Stimulated activated naive CD8-positive, alpha-beta T cell treated with anti-CD3 and anti-CD28 coated beads, Interleukin-15, amount 100 ng/mL, for 72 hours (primary cell): ENCODE results near the gene NR2C1.
"Not testable (repeated sequence)": the region's sequence is repeated elsewhere in the genome, so short reads cannot be mapped to it uniquely, and the experiment has no call there.

ENCODE experiments used
- ATAC-seq: fragments of 150-1000 bp; cut with Tn5 transposase; 2 replicates; pipeline ENCODE4 v1.10.0; 2021; ENCODE audit warnings: mild to moderate bottlenecking, moderate library complexity
- DNase-seq, 2 donors: peaks; one replicate each; pipeline ENCODE4 v3.0.0; 2021 to 2022
- H3K27ac Mint-ChIP-seq, 2 donors: one replicate each; pipeline ENCODE4 v1.8.0; 2022; ENCODE audit warnings: mild to moderate bottlenecking in 2 of 2, mixed read lengths in 2 of 2, moderate library complexity in 2 of 2
- H3K27me3 Mint-ChIP-seq: one replicate; pipeline ENCODE4 v1.8.0; 2022; ENCODE audit warnings: mixed read lengths
- H3K4me1 Mint-ChIP-seq: one replicate; pipeline ENCODE4 v1.8.0; 2022; ENCODE audit warnings: mild to moderate bottlenecking, mixed read lengths
- H3K4me3 Mint-ChIP-seq, 2 donors: one replicate each; pipeline ENCODE4 v1.8.0; 2022; ENCODE audit warnings: mild to moderate bottlenecking in 2 of 2, mixed read lengths in 2 of 2, moderate library complexity in 1 of 2
- H3K9me3 Mint-ChIP-seq, 2 donors: one replicate each; pipeline ENCODE4 v1.8.0; 2022; ENCODE audit warnings: mixed read lengths in 2 of 2

The NR2C1 gene

DNA sequence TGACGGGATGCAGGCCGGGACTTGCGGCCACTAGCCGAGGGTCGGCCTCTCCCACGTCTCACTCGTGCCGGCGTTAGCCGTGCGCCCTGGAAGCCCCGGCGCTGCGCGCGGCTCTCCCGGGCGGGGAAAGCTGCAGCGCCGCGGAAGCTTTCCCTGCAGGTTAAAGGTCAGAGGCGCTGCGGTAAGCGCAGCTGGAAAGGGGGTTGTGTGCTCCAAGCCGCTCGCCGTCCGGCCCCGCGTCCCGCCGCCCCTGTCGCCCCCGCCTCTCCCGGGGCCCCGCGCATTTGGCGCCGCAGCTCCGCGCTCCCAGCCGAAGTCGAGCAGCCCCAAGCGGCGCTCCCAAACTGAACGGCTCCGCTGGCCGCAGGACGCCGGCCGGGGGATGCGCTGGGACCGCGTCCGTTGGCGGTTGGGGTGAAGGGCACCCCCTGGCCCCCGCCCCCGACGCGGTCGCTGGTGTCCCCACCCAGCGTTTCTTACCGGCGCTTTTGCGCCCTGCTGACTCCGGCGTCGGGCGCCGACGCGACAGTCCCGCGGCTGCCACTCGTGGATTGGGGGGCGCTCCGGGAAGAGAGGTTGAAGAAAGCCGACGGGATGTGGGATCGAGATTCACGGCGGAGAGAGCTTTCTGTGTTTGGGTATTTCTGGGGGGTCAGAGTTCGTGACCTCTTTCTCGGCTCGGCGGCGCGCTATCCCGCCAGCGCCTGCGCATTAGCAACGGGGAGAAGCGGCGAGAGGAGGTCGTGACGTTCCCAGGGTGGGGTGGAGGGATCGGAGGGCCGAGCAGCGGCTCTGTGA is at the start of gene NR2C1:
Gene NR2C1, minus strand, starts transcription at position 719 of the 798 bp plus-strand sequence. CDS start 6,234 bp downstream, outside the sequence.
- ATAC-seq: peak; percentile 97

DNA sequence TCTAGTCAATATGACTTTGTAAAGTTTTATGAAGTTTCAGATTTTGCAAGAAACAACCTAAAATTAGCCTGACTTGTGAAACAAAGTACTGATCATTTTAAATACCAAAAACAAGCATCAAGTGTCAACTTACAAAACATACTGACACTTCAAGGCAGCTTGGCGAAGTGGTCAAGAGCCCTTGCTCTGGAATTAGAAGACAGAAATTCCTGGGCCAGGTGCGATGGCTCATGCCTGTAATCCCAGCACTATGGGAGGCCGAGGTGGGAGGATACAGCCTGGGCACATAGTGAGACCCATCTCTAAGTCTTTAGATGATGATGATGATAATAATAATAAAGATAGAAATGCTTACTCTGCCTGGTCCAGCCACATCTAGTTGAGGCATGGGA is 45.4 kb upstream of the NR2C1 start:
- no peak overlapping the region for H3K27ac Mint-ChIP-seq

More for the DNA sequence above, at the start of gene NR2C1:
- no peaks in the 10 kb centered on the region for H3K27me3 Mint-ChIP-seq
- H3K9me3 Mint-ChIP-seq: no peaks in the 10 kb centered on the region
- peaks cover 7% of the 10 kb centered on the region for H3K4me1 Mint-ChIP-seq
- H3K4me3 Mint-ChIP-seq: peak within 1 kb of the TSS; percentile 89 to 92
- peak; percentile 90 to 96 for DNase-seq
- H3K27ac Mint-ChIP-seq: peak within 1 kb of the TSS; percentile 96 to 97

DNA sequence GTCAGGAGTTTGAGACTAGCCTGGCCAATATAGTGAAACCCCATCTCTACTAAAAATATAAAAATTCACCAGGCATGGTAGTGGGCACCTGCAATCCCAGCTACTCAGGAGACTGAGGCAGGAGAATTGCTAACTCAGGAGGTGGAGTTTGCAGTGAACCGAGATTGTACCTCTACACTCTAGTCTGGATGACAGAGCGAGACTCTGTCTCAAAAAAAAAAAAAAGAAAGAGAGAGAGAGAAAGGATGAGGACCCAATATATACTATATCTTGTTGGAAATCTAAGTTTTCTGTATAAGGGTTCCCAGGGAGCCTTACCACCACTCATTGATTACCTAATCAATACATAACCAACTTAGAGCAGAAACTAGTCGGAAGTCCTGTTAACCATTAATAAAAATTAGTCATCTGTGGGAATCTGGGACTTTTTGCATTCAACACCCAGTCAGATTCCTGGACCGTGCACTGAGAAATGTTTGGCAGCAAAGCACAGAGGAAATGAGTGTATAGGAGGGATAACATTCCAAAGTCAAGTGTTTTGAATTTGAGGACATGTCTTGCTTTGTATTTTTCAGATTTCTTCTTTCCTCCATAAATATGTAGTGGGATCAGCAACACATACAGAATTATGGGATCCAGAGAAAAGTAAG is 44.8 kb upstream of the NR2C1 start:
- DNase-seq: no peak
- Mint-ChIP-seq H3K9me3 (no peaks in the 10 kb centered on the region), H3K4me1 (no peaks in the 10 kb centered on the region), H3K27me3 (no peaks in the 10 kb centered on the region), H3K27ac (no peak overlapping the region), H3K4me3 (no peak overlapping the region)
- ATAC-seq: no peak

More for the DNA sequence above, 45.4 kb upstream of the NR2C1 start:
- no peaks in the 10 kb centered on the region for H3K9me3 Mint-ChIP-seq
- H3K27me3 Mint-ChIP-seq: no peaks in the 10 kb centered on the region
- H3K4me3 Mint-ChIP-seq: no peak overlapping the region
- DNase-seq: no peak
- ATAC-seq: no peak
- no peaks in the 10 kb centered on the region for H3K4me1 Mint-ChIP-seq

DNA sequence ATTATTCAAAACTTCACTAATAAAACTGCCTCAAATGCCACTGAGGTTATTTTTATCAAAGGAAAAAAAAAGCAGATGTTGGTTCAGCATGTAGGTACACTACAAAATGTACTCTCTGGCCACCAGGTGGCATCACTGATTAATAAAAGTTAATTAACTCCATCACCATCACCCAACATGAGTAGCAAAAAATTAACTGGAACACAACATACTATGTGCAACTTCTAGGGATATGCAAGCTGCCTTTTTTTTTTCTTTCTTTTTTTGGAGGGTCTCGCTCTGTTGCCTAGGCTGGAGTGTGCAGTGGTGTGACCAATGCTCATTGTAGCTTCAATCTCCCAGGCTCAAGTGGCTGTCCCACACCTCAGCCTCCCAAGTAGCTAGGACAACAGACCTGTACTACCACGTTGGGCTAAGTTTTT is 43.8 kb upstream of the NR2C1 start:
- ATAC-seq (peak; percentile 84), DNase-seq (peak; percentile 38 to 40)
- H3K4me1 Mint-ChIP-seq: no peaks in the 10 kb centered on the region
- no peaks in the 10 kb centered on the region for H3K9me3 Mint-ChIP-seq
- H3K27me3 Mint-ChIP-seq: no peaks in the 10 kb centered on the region
- no peak overlapping the region for H3K4me3 Mint-ChIP-seq
- H3K27ac Mint-ChIP-seq: no peak overlapping the region

DNA sequence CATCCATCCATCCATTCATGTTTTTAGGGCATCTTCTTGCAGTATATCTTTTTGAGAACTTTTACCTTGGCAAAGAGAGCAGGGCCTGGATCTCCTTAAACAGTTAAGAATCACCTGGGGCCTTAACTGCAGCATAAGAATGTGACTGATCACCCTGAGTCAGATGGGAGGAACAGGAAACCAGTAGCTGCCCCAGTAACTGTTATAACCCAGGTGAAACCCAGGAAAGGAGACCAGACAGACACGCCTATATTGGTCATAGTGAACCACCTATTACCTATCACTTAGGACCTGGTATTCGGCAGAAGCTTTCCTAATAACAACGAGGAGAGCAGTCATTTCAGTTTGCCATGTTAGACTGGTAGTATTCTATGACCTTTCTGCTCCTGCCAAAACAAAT is 43.4 kb upstream of the NR2C1 start:
- no peaks in the 10 kb centered on the region for H3K9me3 Mint-ChIP-seq
- no peak overlapping the region for H3K27ac Mint-ChIP-seq
- ATAC-seq (peak; percentile 71), DNase-seq (peak in 1 of 2 donors; percentile 2)
- H3K27me3 Mint-ChIP-seq: no peaks in the 10 kb centered on the region
- H3K4me1 Mint-ChIP-seq: no peaks in the 10 kb centered on the region
- no peak overlapping the region for H3K4me3 Mint-ChIP-seq

DNA sequence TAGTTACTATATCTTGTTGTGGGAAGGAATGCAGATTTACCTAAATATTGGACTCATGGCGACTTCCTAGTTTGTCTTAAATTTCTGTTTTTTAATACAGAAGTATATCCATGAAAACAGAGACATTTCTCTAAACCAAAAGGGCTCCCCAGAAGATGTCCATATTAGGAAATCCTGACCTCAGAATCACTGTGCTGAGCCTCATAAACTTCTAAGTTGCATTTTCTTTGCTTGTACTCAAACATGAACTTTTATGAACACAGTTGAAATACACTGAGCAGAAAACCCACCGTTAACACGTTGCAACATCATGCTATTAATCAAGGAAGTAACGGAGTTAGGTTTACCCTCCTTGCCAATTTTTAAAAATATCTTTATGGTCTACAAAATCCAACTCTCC is 42.9 kb upstream of the NR2C1 start:
- Mint-ChIP-seq H3K27me3 (no peaks in the 10 kb centered on the region), H3K4me1 (no peaks in the 10 kb centered on the region), H3K27ac (no peak overlapping the region), H3K4me3 (no peak overlapping the region), H3K9me3 (no peaks in the 10 kb centered on the region)
- ATAC-seq: no peak
- no peak for DNase-seq

DNA sequence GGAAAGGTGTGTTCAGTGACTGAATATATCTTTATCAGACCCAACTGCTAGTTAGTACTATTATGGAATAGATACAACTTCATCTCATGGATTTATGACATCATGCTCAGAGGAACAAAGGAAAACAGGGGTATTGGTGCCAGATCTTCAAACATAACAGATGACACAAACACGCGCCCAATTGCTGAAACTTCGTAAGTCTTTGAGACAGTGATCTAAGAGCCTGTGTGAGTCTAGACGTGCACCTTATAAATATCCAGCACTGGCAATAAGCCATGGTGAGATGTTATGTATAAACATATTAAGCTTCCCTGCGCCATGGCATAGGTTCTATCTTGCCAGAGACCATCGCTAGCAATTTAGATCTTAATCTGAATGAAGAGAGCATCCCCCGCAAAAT is 42.2 kb upstream of the NR2C1 start:
- Mint-ChIP-seq H3K9me3 (no peaks in the 10 kb centered on the region), H3K4me1 (no peaks in the 10 kb centered on the region), H3K27me3 (no peaks in the 10 kb centered on the region), H3K27ac (no peak overlapping the region), H3K4me3 (no peak overlapping the region)
- DNase-seq (no peak), ATAC-seq (no peak)

DNA sequence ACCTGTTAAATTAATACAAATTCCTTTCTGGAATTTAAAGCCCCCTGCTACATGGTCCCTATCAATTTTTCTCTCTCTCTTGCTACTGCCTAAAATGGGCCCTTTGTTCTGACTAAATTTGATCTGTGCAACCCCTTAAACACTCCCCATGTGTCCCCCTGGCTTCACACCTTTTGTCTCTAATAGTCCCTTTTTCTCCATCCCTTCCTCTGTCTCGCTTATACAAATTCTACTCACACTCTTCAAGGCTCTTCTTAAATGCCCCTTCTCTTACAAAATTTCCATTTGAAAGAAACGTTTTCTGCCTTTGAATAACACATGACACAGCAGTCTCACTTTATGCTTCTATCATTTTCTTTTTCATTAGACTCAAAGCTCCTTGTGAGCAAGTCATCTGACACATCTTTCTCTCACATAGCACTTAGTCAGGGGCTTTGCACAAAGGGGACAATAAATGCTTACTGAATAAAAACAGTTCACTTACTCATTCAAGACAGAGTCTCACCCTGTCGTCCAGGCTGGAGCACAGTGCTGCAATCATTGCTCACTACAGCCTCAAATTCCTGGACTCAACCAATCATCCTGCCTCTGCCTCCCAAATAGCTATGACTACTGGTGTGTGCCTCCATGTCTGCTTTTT is 41.5 kb upstream of the NR2C1 start:
- ATAC-seq: no peak
- Mint-ChIP-seq H3K4me3 (no peak overlapping the region), H3K9me3 (no peaks in the 10 kb centered on the region), H3K27me3 (no peaks in the 10 kb centered on the region), H3K4me1 (no peaks in the 10 kb centered on the region), H3K27ac (no peak overlapping the region)
- DNase-seq: no peak

DNA sequence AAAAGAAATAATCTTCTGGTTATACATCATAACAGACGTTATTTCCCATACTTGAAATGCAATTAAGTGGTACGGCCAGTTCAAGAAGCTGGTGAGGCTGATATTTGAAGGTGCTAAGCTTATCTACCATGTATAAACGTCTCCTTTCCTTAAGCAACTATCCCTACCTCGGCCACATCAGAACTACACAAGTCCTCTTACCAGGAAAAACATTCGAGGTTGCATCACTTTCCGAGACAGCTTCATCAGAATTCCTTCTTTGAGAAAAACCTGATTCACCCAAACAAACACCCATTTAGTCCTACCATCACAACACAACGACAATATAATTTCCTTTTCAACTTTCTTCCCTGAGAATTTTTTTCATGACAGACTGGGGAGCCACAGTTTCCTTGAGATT is 33.9 kb upstream of the NR2C1 start:
- H3K4me3 Mint-ChIP-seq: no peak overlapping the region
- H3K4me1 Mint-ChIP-seq: peaks cover 9% of the 10 kb centered on the region
- no peaks in the 10 kb centered on the region for H3K27me3 Mint-ChIP-seq
- H3K27ac Mint-ChIP-seq: no peak overlapping the region
- DNase-seq (no peak), ATAC-seq (no peak)
- no peaks in the 10 kb centered on the region for H3K9me3 Mint-ChIP-seq

DNA sequence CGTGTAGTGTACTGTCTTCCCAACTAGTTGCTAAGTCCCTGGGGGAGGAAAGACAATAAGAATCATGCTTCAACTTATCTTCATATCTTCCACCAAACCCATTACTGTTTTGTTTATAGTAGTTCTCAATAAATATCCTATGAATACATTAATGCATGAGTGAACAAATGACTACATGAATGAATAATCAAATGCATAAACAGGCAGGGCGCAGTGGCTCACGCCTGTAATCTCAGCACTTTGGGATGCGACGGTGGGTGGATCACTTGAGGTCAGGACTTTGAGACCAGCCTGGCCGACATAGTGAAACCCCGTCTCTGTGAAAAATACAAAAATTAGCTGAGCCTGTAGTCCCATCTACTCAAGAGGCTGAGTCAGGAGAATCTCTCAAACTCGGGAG is 32.1 kb upstream of the NR2C1 start:
- peaks cover 9% of the 10 kb centered on the region for H3K4me1 Mint-ChIP-seq
- no peak for ATAC-seq

DNA sequence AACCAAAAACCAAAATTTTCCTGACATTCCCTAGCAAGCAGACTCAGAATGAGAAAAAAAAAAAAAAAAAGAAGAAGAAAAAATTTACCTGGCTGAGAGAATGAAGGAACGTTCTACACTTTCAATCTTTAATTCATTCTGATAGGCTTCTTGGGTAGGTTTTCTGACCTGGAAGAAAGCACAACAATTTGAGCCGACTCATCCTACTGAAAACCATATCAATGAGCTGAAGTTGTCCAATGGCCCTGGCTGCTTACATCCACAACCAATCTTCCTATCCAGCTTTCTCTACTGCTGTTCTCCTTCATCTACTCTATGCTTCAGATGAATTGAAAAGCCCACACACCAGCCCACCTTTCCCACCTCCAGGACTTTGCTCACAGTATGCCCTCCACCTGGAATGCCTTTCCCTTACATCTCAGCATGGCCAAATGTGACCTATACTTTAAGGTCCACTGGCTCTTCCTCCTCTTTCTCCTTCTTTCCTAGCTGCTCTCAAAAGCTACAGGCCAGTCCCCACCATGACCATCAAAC is 31.6 kb upstream of the NR2C1 start:
- no peak for ATAC-seq
- H3K27ac Mint-ChIP-seq: no peak overlapping the region

More for the DNA sequence above, 32.1 kb upstream of the NR2C1 start:
- Mint-ChIP-seq H3K27me3 (no peaks in the 10 kb centered on the region), H3K27ac (no peak overlapping the region), H3K9me3 (no peaks in the 10 kb centered on the region), H3K4me3 (no peak overlapping the region)
- no peak for DNase-seq

DNA sequence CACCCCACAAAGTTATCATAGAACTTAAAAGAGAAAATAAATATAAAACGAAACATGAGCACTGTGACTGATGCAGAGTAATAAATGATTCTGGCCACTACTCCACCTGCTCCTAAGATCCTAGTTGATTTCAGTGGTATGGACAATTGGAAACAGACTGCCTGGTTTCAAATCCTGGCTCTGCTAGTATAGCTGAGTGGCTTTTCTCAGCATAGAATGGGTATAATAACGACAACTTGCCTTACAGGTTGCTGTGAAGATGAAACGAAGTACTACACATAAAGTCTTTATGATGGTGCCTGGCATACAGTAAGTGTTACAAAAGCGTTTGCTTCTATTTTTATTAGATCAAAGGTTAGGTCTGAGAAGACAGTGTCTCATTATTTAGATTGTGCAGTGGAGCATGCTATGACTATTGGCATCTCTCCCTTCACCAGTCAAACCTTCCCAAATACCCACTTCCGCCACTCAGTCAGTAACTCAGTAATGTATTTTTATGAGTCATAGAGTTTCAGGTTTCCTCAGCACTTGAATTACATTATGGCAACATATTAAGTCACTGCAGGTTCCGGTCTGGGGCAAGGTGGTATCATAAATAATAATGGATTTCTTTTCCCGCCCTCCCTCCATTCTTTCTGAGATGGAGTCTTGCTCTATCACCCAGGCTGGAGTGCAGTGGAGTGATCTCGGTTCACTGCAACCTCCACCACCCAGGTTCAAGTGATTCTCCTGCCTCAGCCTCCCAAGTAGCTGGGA is 29.7 kb upstream of the NR2C1 start:
- peak; percentile 23 to 65 for DNase-seq
- H3K4me1 Mint-ChIP-seq: peaks cover 9% of the 10 kb centered on the region
- H3K4me3 Mint-ChIP-seq: no peak overlapping the region
- peak; percentile 100 for ATAC-seq
- no peaks in the 10 kb centered on the region for H3K9me3 Mint-ChIP-seq
- no peaks in the 10 kb centered on the region for H3K27me3 Mint-ChIP-seq
- H3K27ac Mint-ChIP-seq: no peak overlapping the region

More for the DNA sequence above, 31.6 kb upstream of the NR2C1 start:
- no peaks in the 10 kb centered on the region for H3K27me3 Mint-ChIP-seq
- no peak for DNase-seq
- H3K4me1 Mint-ChIP-seq: peaks cover 9% of the 10 kb centered on the region
- no peaks in the 10 kb centered on the region for H3K9me3 Mint-ChIP-seq
- H3K4me3 Mint-ChIP-seq: no peak overlapping the region

DNA sequence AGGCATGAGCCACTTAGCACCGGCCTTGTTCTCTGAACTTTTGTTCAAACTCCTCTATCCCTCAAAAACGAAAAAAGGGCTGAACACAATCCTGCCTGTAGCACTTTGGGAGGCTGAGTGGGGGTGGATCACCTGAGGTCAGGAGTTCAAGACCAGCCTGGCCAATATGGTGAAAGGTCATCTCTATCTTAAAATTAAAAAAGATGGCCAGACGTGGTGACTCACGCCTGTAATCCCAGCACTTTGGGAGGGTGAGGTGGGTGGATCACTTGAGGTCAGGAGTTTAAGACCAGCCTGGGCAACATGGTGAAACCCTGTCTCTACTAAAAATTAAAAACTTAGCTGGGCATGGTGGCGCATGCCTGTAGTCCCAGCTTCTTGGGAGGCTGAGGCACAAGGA is 28.5 kb upstream of the NR2C1 start:
- not testable (repeated sequence) for H3K4me3 Mint-ChIP-seq
- H3K27ac Mint-ChIP-seq: peak overlapping the region in 1 of 2 donors; percentile 79

DNA sequence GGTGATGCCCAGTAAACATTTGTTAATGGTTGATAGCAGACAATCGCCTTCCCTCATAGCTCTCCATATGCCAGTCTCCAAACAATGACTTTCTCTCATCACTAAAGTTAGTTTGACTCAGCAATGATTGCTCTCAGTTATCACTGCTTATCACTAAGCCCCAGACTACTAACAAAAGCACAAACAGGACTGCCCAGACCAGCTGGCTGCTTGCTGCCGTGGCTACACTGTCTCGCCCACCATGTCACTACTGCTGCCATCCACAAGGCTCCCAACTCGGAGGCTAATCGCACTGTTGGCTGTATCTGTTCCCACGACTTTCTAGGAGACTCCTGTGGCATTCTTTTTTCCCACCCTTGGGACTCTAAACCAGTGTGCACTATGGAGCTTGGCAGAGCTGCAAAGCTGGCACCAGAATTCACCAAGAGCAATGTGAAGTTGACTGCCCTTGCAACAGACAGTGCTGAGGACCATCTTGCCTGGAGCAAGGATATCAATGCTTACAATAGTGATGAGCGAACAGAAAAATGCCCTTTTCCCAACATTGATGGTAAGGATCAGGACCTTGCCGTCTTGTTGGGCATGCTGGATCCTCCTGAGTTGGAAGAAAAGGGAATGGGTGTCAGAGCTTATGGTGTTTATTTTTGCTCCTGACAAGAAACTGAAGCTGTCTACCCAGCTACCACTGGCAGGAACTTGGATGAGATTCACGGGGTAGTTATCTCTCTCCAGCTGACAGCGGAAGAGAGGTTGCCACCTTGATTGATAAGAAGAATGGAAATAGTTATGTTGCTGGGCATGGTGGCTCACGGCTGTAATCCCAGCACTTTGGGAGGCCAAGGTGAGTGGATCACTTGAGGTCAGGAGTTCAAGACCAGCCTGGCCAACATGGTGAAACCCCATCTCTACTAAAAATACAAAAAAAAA is 27.1 kb upstream of the NR2C1 start:
- H3K27ac Mint-ChIP-seq: no peak overlapping the region
- DNase-seq: no peak
- no peaks in the 10 kb centered on the region for H3K9me3 Mint-ChIP-seq
- no peak for ATAC-seq
- H3K4me1 Mint-ChIP-seq: peaks cover 9% of the 10 kb centered on the region
- no peak overlapping the region for H3K4me3 Mint-ChIP-seq
- H3K27me3 Mint-ChIP-seq: no peaks in the 10 kb centered on the region

More for the DNA sequence above, 28.5 kb upstream of the NR2C1 start:
- DNase-seq, H3K4me1 Mint-ChIP-seq, H3K9me3 Mint-ChIP-seq, ATAC-seq, H3K27me3 Mint-ChIP-seq: not testable (repeated sequence)
